ENCODE data around the gene TIAM2.

Gene TIAM2

DNA sequence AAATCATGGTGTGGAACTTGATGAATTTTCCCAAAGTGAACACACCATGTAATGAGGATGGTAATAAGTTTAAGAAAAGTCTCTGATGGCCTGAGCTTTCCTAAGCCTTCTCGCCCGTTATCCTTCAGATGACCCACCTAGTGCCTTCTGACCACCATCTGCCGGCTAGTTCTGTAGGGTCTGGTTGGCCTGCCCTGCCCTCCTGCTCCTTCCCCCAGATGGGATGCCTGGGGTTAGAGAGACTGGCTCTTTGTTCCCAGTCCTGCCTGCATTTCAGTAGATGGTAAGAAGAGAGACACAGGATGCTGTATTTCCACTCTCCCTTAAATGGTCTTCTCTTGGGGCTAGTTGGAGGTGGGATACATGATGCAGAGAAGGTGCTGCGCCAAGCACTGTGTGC, 43.0 kb downstream of the TIAM2 start:
- no peaks in the 10 kb centered on the region for H3K9me2 ChIP-seq (replicated peaks; ENCODE audit: insufficient read depth, low read length)
- H3K27me3 ChIP-seq (replicated peaks; ENCODE audit: insufficient read depth, low read length), result no peaks in the 10 kb centered on the region
- H3K4me3 ChIP-seq (ENCODE audit: low read length), result no peak overlapping the region
- no peaks in the 10 kb centered on the region for H3F3A ChIP-seq (ENCODE audit: insufficient read depth, low read length)
- TF ChIP-seq, protein P1, sequence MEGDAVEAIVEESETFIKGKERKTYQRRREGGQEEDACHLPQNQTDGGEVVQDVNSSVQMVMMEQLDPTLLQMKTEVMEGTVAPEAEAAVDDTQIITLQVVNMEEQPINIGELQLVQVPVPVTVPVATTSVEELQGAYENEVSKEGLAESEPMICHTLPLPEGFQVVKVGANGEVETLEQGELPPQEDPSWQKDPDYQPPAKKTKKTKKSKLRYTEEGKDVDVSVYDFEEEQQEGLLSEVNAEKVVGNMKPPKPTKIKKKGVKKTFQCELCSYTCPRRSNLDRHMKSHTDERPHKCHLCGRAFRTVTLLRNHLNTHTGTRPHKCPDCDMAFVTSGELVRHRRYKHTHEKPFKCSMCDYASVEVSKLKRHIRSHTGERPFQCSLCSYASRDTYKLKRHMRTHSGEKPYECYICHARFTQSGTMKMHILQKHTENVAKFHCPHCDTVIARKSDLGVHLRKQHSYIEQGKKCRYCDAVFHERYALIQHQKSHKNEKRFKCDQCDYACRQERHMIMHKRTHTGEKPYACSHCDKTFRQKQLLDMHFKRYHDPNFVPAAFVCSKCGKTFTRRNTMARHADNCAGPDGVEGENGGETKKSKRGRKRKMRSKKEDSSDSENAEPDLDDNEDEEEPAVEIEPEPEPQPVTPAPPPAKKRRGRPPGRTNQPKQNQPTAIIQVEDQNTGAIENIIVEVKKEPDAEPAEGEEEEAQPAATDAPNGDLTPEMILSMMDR (IDR thresholded peaks at IDR 0.05; ENCODE audit: low read length), result no peak
- TF ChIP-seq EZH2 (optimal IDR thresholded peaks at IDR 0.05; ENCODE audit: low read depth, low read length) (no peak), EZH2phosphoT487 (IDR thresholded peaks at IDR 0.05; ENCODE audit: low read length) (no peak)
- DNase-seq, result no peak
- H3K36me3 ChIP-seq (replicated peaks; ENCODE audit: insufficient read depth, low read length), result no peaks in the 10 kb centered on the region
- H3K4me2 ChIP-seq (ENCODE audit: low read depth, low read length), result no peak overlapping the region
- no peaks in the 10 kb centered on the region for H3K9me3 ChIP-seq (replicated peaks; ENCODE audit: insufficient read depth, low read length)
- H2AFZ ChIP-seq (ENCODE audit: low read length), result no peak overlapping the region
- H3K27ac ChIP-seq (ENCODE audit: low read length), result no peak overlapping the region
- no peaks in the 10 kb centered on the region for H3K79me2 ChIP-seq (ENCODE audit: low read length)
- H4K20me1 ChIP-seq (ENCODE audit: insufficient read depth, low read length), result no peaks in the 10 kb centered on the region
- no peaks in the 10 kb centered on the region for H3K4me1 ChIP-seq (ENCODE audit: low read length)
- no peak overlapping the region for H3K9ac ChIP-seq (ENCODE audit: low read length)

DNA sequence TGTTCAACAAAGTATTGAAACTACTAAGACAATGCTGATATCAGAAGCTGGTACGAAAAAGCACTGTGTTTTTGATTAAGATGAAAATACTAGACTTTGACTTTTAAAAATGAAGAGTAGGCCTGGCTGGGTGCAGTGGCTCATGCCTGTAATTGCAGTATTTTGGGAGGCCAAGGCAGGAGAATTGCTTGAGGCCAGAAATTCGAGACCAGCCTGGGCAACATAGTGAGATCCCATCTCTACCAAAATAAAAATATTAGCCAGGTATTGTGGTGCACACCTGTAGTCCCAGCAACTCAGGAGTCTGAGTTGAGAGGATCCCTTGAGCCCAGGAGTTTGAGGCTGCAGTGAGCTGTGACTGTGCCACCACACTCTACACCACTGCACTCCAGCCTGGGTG, 43.4 kb downstream of the TIAM2 start:
- H3K27me3 ChIP-seq (replicated peaks; ENCODE audit: insufficient read depth, low read length), result no peaks in the 10 kb centered on the region
- no peak for DNase-seq
- H3K4me3 ChIP-seq (ENCODE audit: low read length), result no peak overlapping the region
- TF ChIP-seq EZH2phosphoT487 (IDR thresholded peaks at IDR 0.05; ENCODE audit: low read length) (no peak), EZH2 (optimal IDR thresholded peaks at IDR 0.05; ENCODE audit: low read depth, low read length) (no peak)
- TF ChIP-seq, protein P1 (IDR thresholded peaks at IDR 0.05; ENCODE audit: low read length), result no peak
- H3K36me3 ChIP-seq (replicated peaks; ENCODE audit: insufficient read depth, low read length), result no peaks in the 10 kb centered on the region
- H3K9ac ChIP-seq (ENCODE audit: low read length), result no peak overlapping the region
- H3F3A ChIP-seq (ENCODE audit: insufficient read depth, low read length), result no peaks in the 10 kb centered on the region
- H2AFZ ChIP-seq (ENCODE audit: low read length), result no peak overlapping the region
- H3K9me3 ChIP-seq (replicated peaks; ENCODE audit: insufficient read depth, low read length), result no peaks in the 10 kb centered on the region
- H3K27ac ChIP-seq (ENCODE audit: low read length), result no peak overlapping the region
- H4K20me1 ChIP-seq (ENCODE audit: insufficient read depth, low read length), result no peaks in the 10 kb centered on the region
- no peaks in the 10 kb centered on the region for H3K79me2 ChIP-seq (ENCODE audit: low read length)
- H3K4me2 ChIP-seq (ENCODE audit: low read depth, low read length), result no peak overlapping the region
- no peaks in the 10 kb centered on the region for H3K4me1 ChIP-seq (ENCODE audit: low read length)
- H3K9me2 ChIP-seq (replicated peaks; ENCODE audit: insufficient read depth, low read length), result no peaks in the 10 kb centered on the region

DNA sequence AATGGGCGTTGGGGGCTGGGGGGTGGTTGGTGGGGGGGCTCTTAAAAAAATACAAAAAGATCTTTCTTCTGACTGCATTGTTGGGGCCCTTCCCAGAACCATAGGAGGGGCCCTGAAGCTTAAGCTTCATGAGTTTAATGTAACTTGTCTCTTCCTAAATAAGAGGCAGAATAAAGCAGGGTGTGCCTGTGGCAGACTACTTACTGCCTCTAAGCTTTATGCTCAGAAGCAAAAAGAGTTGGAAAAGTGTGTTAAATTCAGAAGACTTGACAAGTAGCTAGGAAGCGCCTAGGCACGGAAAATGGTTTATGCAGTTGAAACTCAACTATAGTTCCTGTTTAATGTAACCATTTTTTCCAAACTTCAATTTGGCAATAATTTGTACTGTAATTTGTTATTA, 44.5 kb downstream of the TIAM2 start:
- Histone ChIP-seq H3F3A (ENCODE audit: insufficient read depth, low read length) (no peaks in the 10 kb centered on the region), H3K9me3 (replicated peaks; ENCODE audit: insufficient read depth, low read length) (no peaks in the 10 kb centered on the region), H2AFZ (ENCODE audit: low read length) (no peak overlapping the region), H4K20me1 (ENCODE audit: insufficient read depth, low read length) (no peaks in the 10 kb centered on the region), H3K27ac (ENCODE audit: low read length) (no peak overlapping the region), H3K27me3 (replicated peaks; ENCODE audit: insufficient read depth, low read length) (no peaks in the 10 kb centered on the region), H3K36me3 (replicated peaks; ENCODE audit: insufficient read depth, low read length) (no peaks in the 10 kb centered on the region), H3K9ac (ENCODE audit: low read length) (no peak overlapping the region), H3K4me2 (ENCODE audit: low read depth, low read length) (no peak overlapping the region), H3K79me2 (ENCODE audit: low read length) (no peaks in the 10 kb centered on the region), H3K9me2 (replicated peaks; ENCODE audit: insufficient read depth, low read length) (no peaks in the 10 kb centered on the region), H3K4me1 (ENCODE audit: low read length) (no peaks in the 10 kb centered on the region), H3K4me3 (ENCODE audit: low read length) (no peak overlapping the region)
- no peak for DNase-seq
- TF ChIP-seq EZH2 (optimal IDR thresholded peaks at IDR 0.05; ENCODE audit: low read depth, low read length), result no peak
- TF ChIP-seq, protein P1 (IDR thresholded peaks at IDR 0.05; ENCODE audit: low read length), result no peak
- TF ChIP-seq EZH2phosphoT487 (IDR thresholded peaks at IDR 0.05; ENCODE audit: low read length), result no peak

All from MM.1S (cell line).